Measurements from ENCODE around the gene DSCAM. TPM values are rescaled to one million over a fixed set of nuclear protein-coding genes. Genes with fewer than 3 reads are reported as not detected.
"Not testable (repeated sequence)": the region's sequence is repeated elsewhere in the genome, so short reads cannot be mapped to it uniquely, and the experiment has no call there.

The DSCAM gene
- total RNA-seq (2014; rRNA removed; shearing (Covaris generic)) = 0.03 TPM in 1 of 2 replicates, not detected in the other
- polyA plus RNA-seq (2015; cell fraction: cytosol; rRNA removed) = not detected in 2 replicates
- polyA plus RNA-seq (2015; cell fraction: nucleus; rRNA removed) = 0.02 TPM in 1 of 2 replicates, not detected in the other

GRCh38 chr21:40846587-40847411 lies at the start of gene DSCAM:
Gene DSCAM, minus strand, starts transcription at chr21:40847158. Its CDS starts 497 bp downstream, at chr21:40846661.
- DNase-seq (ENCODE audit: low read depth) = no peak

- DNase-seq (ENCODE audit: low read depth) = not testable (repeated sequence)
These were observed 48.7 kb upstream of the DSCAM start for GRCh38 chr21:40895697-40896096.

- DNase-seq (ENCODE audit: low read depth) = no peak
These were observed 40.0 kb upstream of the DSCAM start for GRCh38 chr21:40886931-40887330.

GRCh38 chr21:40886006-40886405 lies 39.0 kb upstream of the DSCAM start:
- DNase-seq (ENCODE audit: low read depth) = no peak

GRCh38 chr21:40882192-40882915 lies 35.4 kb upstream of the DSCAM start:
- peak; percentile 11 for DNase-seq (ENCODE audit: low read depth)

GRCh38 chr21:40881767-40882166 lies 34.8 kb upstream of the DSCAM start:
- no peak for DNase-seq (ENCODE audit: low read depth)

GRCh38 chr21:40871099-40871498 lies 24.1 kb upstream of the DSCAM start:
- no peak for DNase-seq (ENCODE audit: low read depth)

GRCh38 chr21:40863839-40864238 lies 16.9 kb upstream of the DSCAM start:
- no peak for DNase-seq (ENCODE audit: low read depth)

GRCh38 chr21:40858517-40858916 lies 11.6 kb upstream of the DSCAM start:
- no peak for DNase-seq (ENCODE audit: low read depth)

- no peak for DNase-seq (ENCODE audit: low read depth)
These were observed 7.2 kb upstream of the DSCAM start for GRCh38 chr21:40853956-40854688.

- no peak for DNase-seq (ENCODE audit: low read depth)
These were observed 5.6 kb upstream of the DSCAM start for GRCh38 chr21:40852563-40852962.

- DNase-seq (ENCODE audit: low read depth) = no peak
These were observed 4.8 kb upstream of the DSCAM start for GRCh38 chr21:40851749-40852148.

GRCh38 chr21:40850071-40850470 lies 3.1 kb upstream of the DSCAM start:
- no peak for DNase-seq (ENCODE audit: low read depth)

- DNase-seq (ENCODE audit: low read depth) = no peak
These were observed 993 bp upstream of the DSCAM start for GRCh38 chr21:40847951-40848350.

GRCh38 chr21:40846103-40846502 lies 855 bp downstream of the DSCAM start:
- DNase-seq (ENCODE audit: low read depth) = no peak

GRCh38 chr21:40845441-40845995 lies 1.4 kb downstream of the DSCAM start:
- peak; percentile 72 for DNase-seq (ENCODE audit: low read depth)

GRCh38 chr21:40844935-40845334 lies 2.0 kb downstream of the DSCAM start:
- no peak for DNase-seq (ENCODE audit: low read depth)

GRCh38 chr21:40842197-40842552 lies 4.8 kb downstream of the DSCAM start:
- DNase-seq (ENCODE audit: low read depth) = no peak

GRCh38 chr21:40841524-40842196 lies 5.3 kb downstream of the DSCAM start:
- no peak for DNase-seq (ENCODE audit: low read depth)

GRCh38 chr21:40840401-40841125 lies 6.4 kb downstream of the DSCAM start:
- DNase-seq (ENCODE audit: low read depth) = no peak

Data from HT1080 (cell line).